H1 (cell line): Measurements from ENCODE around the gene POU2F1. TPM values are rescaled to one million over a fixed set of nuclear protein-coding genes. Genes with fewer than 3 reads are reported as not detected.

Experiments used
- CTCF ChIA-PET: fragments of 300-600 bp; sonication (Branson Sonifier 250); formaldehyde crosslinking; loops from one replicate; lab custom pipeline; 2021; ENCODE audit not compliant: partially characterized antibody; lab: Charles Lee
- POLR2A ChIA-PET: fragments of 300-600 bp; sonication (Branson Sonifier 250); formaldehyde crosslinking; loops from one replicate; lab custom pipeline; 2021; ENCODE audit warnings: inconsistent platforms; ENCODE audit not compliant: partially characterized antibody; lab: Charles Lee
- DNase-seq, 2 experiments: peaks; one replicate each; pipeline versions ENCODE4 v3.0.0 to v3.0.0-alpha.2; 2010 to 2022; ENCODE audit warnings: low spot score in 2 of 2, low read depth in 1 of 2, mixed read lengths in 1 of 2
- FAIRE-seq: peaks from 2 replicates; lab custom pipeline; 2011; peaks lifted over from hg19 to GRCh38; lab: Jason Lieb, UNC
- H2AFZ ChIP-seq: 2 replicates; pipeline ENCODE4 v1.8.1; 2012; ENCODE audit warnings: low read length, inconsistent platforms
- H2AK5ac ChIP-seq: 2 replicates; pipeline ENCODE4 v1.6.1; 2013; ENCODE audit warnings: low read depth, low read length
- H2BK120ac ChIP-seq: replicated peaks from 2 replicates; pipeline ENCODE3; 2013; ENCODE audit warnings: low read depth, low read length, inconsistent platforms
- H2BK12ac ChIP-seq: 2 replicates; pipeline ENCODE4 v1.6.1; 2013; ENCODE audit warnings: low read depth, low read length
- H2BK15ac ChIP-seq: 2 replicates; pipeline ENCODE4 v1.6.1; 2013; ENCODE audit warnings: low read length
- H2BK20ac ChIP-seq: 2 replicates; pipeline ENCODE4 v1.6.1; 2013; ENCODE audit warnings: low read length
- H2BK5ac ChIP-seq: 2 replicates; pipeline ENCODE4 v1.6.1; 2013; ENCODE audit warnings: low read depth, low read length
- H3K14ac ChIP-seq: 2 replicates; pipeline ENCODE4 v1.6.1; 2013; ENCODE audit warnings: inconsistent platforms; ENCODE audit not compliant: insufficient read length
- H3K18ac ChIP-seq: 2 replicates; pipeline ENCODE4 v1.6.1; 2013; ENCODE audit warnings: low read length; ENCODE audit errors: extremely low read depth
- H3K23ac ChIP-seq: 2 replicates; pipeline ENCODE4 v1.6.1; 2013; ENCODE audit warnings: inconsistent platforms; ENCODE audit not compliant: insufficient read length
- H3K23me2 ChIP-seq: 2 replicates; pipeline ENCODE4 v1.6.1; 2013; ENCODE audit warnings: low read depth, low read length
- H3K27ac ChIP-seq: 2 replicates; pipeline ENCODE4 v1.6.1; 2011; ENCODE audit warnings: low read depth, low read length, inconsistent platforms
- H3K27me3 ChIP-seq, 4 experiments: replicated peaks in 1 of 4; 1 replicate in 1 of 4; 2 replicates in 3 of 4; pipeline versions ENCODE4 v1.6.1 to v1.8.1; 2011 to 2013; ENCODE audit warnings: low read length in 3 of 4, mild to moderate bottlenecking in 3 of 4, inconsistent platforms in 2 of 4, mixed read lengths in 2 of 4, moderate library complexity in 1 of 4; ENCODE audit not compliant: control insufficient read depth in 3 of 4, insufficient read depth in 3 of 4; ENCODE audit errors: extremely low read depth in 1 of 4
- H3K36me3 ChIP-seq, 4 experiments: 2 replicates each; pipeline versions ENCODE4 v1.6.1 to v1.8.1; 2011 to 2013; ENCODE audit warnings: mild to moderate bottlenecking in 4 of 4, low read length in 3 of 4, moderate library complexity in 2 of 4, control low read depth in 1 of 4, inconsistent platforms in 1 of 4; ENCODE audit not compliant: insufficient read depth in 4 of 4, control insufficient read depth in 2 of 4
- H3K4ac ChIP-seq: replicated peaks from 2 replicates; pipeline ENCODE3; 2013; ENCODE audit warnings: low read length, low read depth, mixed read lengths, inconsistent platforms; ENCODE audit not compliant: insufficient read length
- H3K4me1 ChIP-seq, 4 experiments: replicated peaks in 1 of 4; 1 replicate in 1 of 4; 2 replicates in 3 of 4; pipeline versions ENCODE4 v1.6.1 to v1.8.1; 2011 to 2013; ENCODE audit warnings: low read length in 3 of 4, inconsistent platforms in 2 of 4, mixed read lengths in 1 of 4; ENCODE audit not compliant: insufficient read depth in 4 of 4, control insufficient read depth in 3 of 4
- H3K4me2 ChIP-seq, 2 experiments: 2 replicates each; pipeline versions ENCODE4 v1.6.1 to v1.8.1; 2011 to 2013; ENCODE audit warnings: low read depth in 2 of 2, low read length in 2 of 2, control low read depth in 1 of 2, inconsistent platforms in 1 of 2, mild to moderate bottlenecking in 1 of 2; ENCODE audit not compliant: insufficient read depth in 1 of 2
- H3K4me3 ChIP-seq, 4 experiments: fragments of 200-600, 300-600 bp in 1 of 4; sonication (generic), shearing (Covaris generic), sonication (Bioruptor Twin) in 1 of 4; 2 replicates each; pipeline versions ENCODE4 v1.5.1 to v1.8.1; 2011 to 2016; ENCODE audit warnings: low read length in 4 of 4, low read depth in 3 of 4, control low read depth in 2 of 4, inconsistent platforms in 2 of 4, mild to moderate bottlenecking in 2 of 4, mixed read lengths in 1 of 4, moderate library complexity in 1 of 4; ENCODE audit not compliant: insufficient read depth in 2 of 4; ENCODE audit errors: extremely low read depth in 1 of 4
- H3K56ac ChIP-seq: replicated peaks from 2 replicates; pipeline ENCODE3; 2013; ENCODE audit warnings: low read depth, mild to moderate bottlenecking, mixed read lengths, low read length, inconsistent platforms; ENCODE audit not compliant: insufficient read length
- H3K79me1 ChIP-seq: 2 replicates; pipeline ENCODE4 v1.6.1; 2013; ENCODE audit warnings: low read depth, low read length, control low read depth
- H3K79me2 ChIP-seq, 2 experiments: 2 replicates each; pipeline versions ENCODE4 v1.6.1 to v1.8.1; 2012 to 2013; ENCODE audit warnings: low read length in 2 of 2, mild to moderate bottlenecking in 2 of 2, inconsistent platforms in 1 of 2; ENCODE audit not compliant: insufficient read depth in 2 of 2, control insufficient read depth in 1 of 2
- H3K9ac ChIP-seq, 4 experiments: replicated peaks in 1 of 4; 1 replicate in 1 of 4; 2 replicates in 3 of 4; pipeline versions ENCODE4 v1.6.1 to v1.8.1; 2011 to 2013; ENCODE audit warnings: low read depth in 3 of 4, low read length in 3 of 4, control low read depth in 2 of 4, mild to moderate bottlenecking in 2 of 4, moderate library complexity in 2 of 4, inconsistent platforms in 1 of 4; ENCODE audit errors: extremely low read depth in 1 of 4
- H3K9me3 ChIP-seq, 2 experiments: 2 replicates each; pipeline versions ENCODE4 v1.6.1 to v1.8.1; 2012 to 2013; ENCODE audit warnings: mild to moderate bottlenecking in 2 of 2, moderate library complexity in 2 of 2, control low read depth in 1 of 2, inconsistent platforms in 1 of 2, low read depth in 1 of 2, low read length in 1 of 2, mixed read lengths in 1 of 2; ENCODE audit not compliant: insufficient read depth in 2 of 2
- H4K20me1 ChIP-seq, 2 experiments: replicated peaks in 1 of 2; 2 replicates each; pipeline versions ENCODE3 to v1.8.1; 2011 to 2013; ENCODE audit warnings: inconsistent platforms in 2 of 2, low read length in 2 of 2, mild to moderate bottlenecking in 1 of 2; ENCODE audit not compliant: insufficient read depth in 2 of 2, control insufficient read depth in 1 of 2
- H4K5ac ChIP-seq: 2 replicates; pipeline ENCODE4 v1.6.1; 2013; ENCODE audit warnings: low read length, low read depth, mixed read lengths, inconsistent platforms; ENCODE audit not compliant: insufficient read length
- H4K8ac ChIP-seq: 2 replicates; pipeline ENCODE4 v1.8.0; 2013; ENCODE audit warnings: mild to moderate bottlenecking, moderate library complexity, low read length, inconsistent platforms; ENCODE audit not compliant: insufficient read depth; ENCODE audit errors: extremely low read depth
- H4K91ac ChIP-seq: replicated peaks from 2 replicates; pipeline ENCODE3; 2013; ENCODE audit warnings: low read length, mixed read lengths, inconsistent platforms; ENCODE audit not compliant: insufficient read length
- ASH2L ChIP-seq: fragments of 200-600, 300-600 bp; sonication (generic); IDR thresholded peaks from one replicate; pipeline ENCODE4 v1.7.1; 2017; ENCODE audit warnings: low read length
- KDM5A ChIP-seq: fragments of 200-600 bp; IDR thresholded peaks from 2 replicates; pipeline ENCODE4 v1.7.1; 2012; ENCODE audit warnings: mild to moderate bottlenecking, low read length, inconsistent platforms, mixed read lengths
- NRF1 ChIP-seq: IDR thresholded peaks from 2 replicates; pipeline ENCODE4 v1.6.1; 2011; ENCODE audit warnings: mild to moderate bottlenecking, low read depth, low read length, improper control_type of control experiment
- SP1 ChIP-seq: IDR thresholded peaks from 2 replicates; pipeline ENCODE4 v1.6.1; 2011; ENCODE audit warnings: low read depth, low read length
- TAF7 ChIP-seq: optimal IDR thresholded peaks from 2 replicates; pipeline ENCODE3; 2011; ENCODE audit warnings: low read depth, mild to moderate bottlenecking, inconsistent platforms, low read length, moderate library complexity, borderline replicate concordance
- TCF12 ChIP-seq: IDR thresholded peaks from 2 replicates; pipeline ENCODE4 v1.6.1; 2011; ENCODE audit warnings: low read depth, mild to moderate bottlenecking, low read length
- WGBS, 2 experiments: shearing (Covaris generic) in 1 of 2; methylation state at CpG; one replicate each; pipeline versions ENCODE4 v1.1.6 to v1.1.7; 2013 to 2015; ENCODE audit warnings: low lambda C conversion rate in 2 of 2, mixed read lengths in 2 of 2, inconsistent platforms in 1 of 2, low coverage in 1 of 2, missing lambda C conversion rate in 1 of 2; ENCODE audit not compliant: insufficient replicate concordance in 2 of 2, insufficient coverage in 1 of 2, insufficient read length in 1 of 2; ENCODE audit errors: extremely low coverage in 1 of 2, missing lambda C conversion rate in 1 of 2; 5-methylcytosine and 5-hydroxymethylcytosine counted together
- polyA plus RNA-seq, 7 experiments: library from polyadenylated mRNA; depleted of rRNA in 3 of 7; stranded (reverse) in 5 of 7; unstranded in 2 of 7; fragments of >200 nt in 5 of 7; fragments of 200-250 nt in 2 of 7; gene quantifications; 1 replicate in 5 of 7; 2 replicates in 1 of 7; 4 replicates in 1 of 7; pipeline versions ENCODE4 v1.2.1 to v1.2.3, GENCODE V29; 2011 to 2013; ENCODE audit warnings: missing spikeins in 2 of 7, mixed read lengths in 2 of 7
- total RNA-seq: library from RNA; stranded (reverse); fragmentation: NEBNext Ultra II Directional; extraction: Animal tissue kit (Norgen Biotek cat#: 25700); gene quantifications from 2 replicates; pipeline ENCODE4 v1.2.1, GENCODE V29; 2021

POU2F1 gene
- total and polyA plus RNA-seq, 2 of the 8 experiments (the other 6 are each of a cell fraction or from before 2014, with no cell fraction given) = 37.0 to 57.2 TPM

GRCh38 chr1:167191958-167192357 is 28.7 kb upstream of the POU2F1 start:
- Histone ChIP-seq H2BK15ac (no peak overlapping the region), H4K20me1 (no peaks in the 10 kb centered on the region), H2BK20ac (no peak overlapping the region), H3K4ac (no peak overlapping the region), H2BK120ac (no peak overlapping the region), H4K8ac (no peak overlapping the region), H3K27ac (no peak overlapping the region), H4K5ac (no peak overlapping the region), H3K4me3 (no peak overlapping the region), H2BK5ac (no peak overlapping the region), H2BK12ac (no peak overlapping the region), H3K4me1 (no peaks in the 10 kb centered on the region; a peak in 1 of 7 replicates), H3K36me3 (no peaks in the 10 kb centered on the region), H2AFZ (no peak overlapping the region), H3K23me2 (no peaks in the 10 kb centered on the region), H3K9me3 (no peaks in the 10 kb centered on the region), H3K79me1 (no peaks in the 10 kb centered on the region), H2AK5ac (no peak overlapping the region), H3K14ac (no peak overlapping the region), H3K4me2 (no peak overlapping the region), H3K79me2 (no peaks in the 10 kb centered on the region), H4K91ac (no peak overlapping the region), H3K27me3 (no peaks in the 10 kb centered on the region), H3K56ac (no peak overlapping the region), H3K9ac (no peak overlapping the region), H3K23ac (no peak overlapping the region), H3K18ac (no peak overlapping the region)
- ChIA-PET POLR2A (no interaction called here), CTCF (interaction anchor here (0.6 to 3.1 kb wide), 6 partner anchors 9 to 139 kb away, joined by 3 to 12 read pairs (median 3); no protein-coding TSS in a partner anchor)
- FAIRE-seq = no peak
- WGBS, 2 experiments = 93% methylated on average over 1 of the region's 1 CpG; no CpG with 5 or more reads in 1 of the 2 experiments
- DNase-seq = no peak
- no peak for TF ChIP-seq ASH2L
- TF ChIP-seq KDM5A = no peak
- no peak for TF ChIP-seq TCF12
- TF ChIP-seq NRF1 = no peak
- TF ChIP-seq TAF7 = no peak
- TF ChIP-seq SP1 = no peak
